Neural progenitor cell (in vitro differentiated cells): ENCODE measurements around the gene FSCN2.

Source experiments
- CTCF ChIP-seq: fragments of 200-600 bp; sonication (generic); IDR thresholded peaks from 2 replicates; pipeline ENCODE4 v1.5.1; 2017; ENCODE audit warnings: antibody characterized with exemption, mild to moderate bottlenecking
- EZH2 ChIP-seq: fragments of 200-600 bp; sonication (generic); IDR thresholded peaks from 2 replicates; pipeline ENCODE4 v1.6.1; 2017; ENCODE audit warnings: antibody characterized with exemption, mild to moderate bottlenecking, moderate library complexity
- EZH2phosphoT487 ChIP-seq: fragments of 200-600 bp; sonication (generic); IDR thresholded peaks from 2 replicates; pipeline ENCODE4 v1.6.1; 2017; ENCODE audit warnings: antibody characterized with exemption

- TF ChIP-seq CTCF (no peak), EZH2phosphoT487 (no peak), EZH2 (no peak)
Observed at GRCh38 chr17:81551458-81552243, 23.5 kb downstream of the FSCN2 start.
